ENCODE measurements around the gene ILF3.

The ILF3 gene

GRCh38 chr19:10699650-10700335 lies 45.6 kb downstream of the ILF3 start:
- no peak for DNase-seq (ENCODE audit: insufficient read length, low spot score)

GRCh38 chr19:10701955-10702525 lies 47.9 kb downstream of the ILF3 start:
- DNase-seq (ENCODE audit: insufficient read length, low spot score) = peak; percentile 65
- no peak for FAIRE-seq
- TF ChIP-seq CTCF (IDR thresholded peaks at IDR 0.05; ENCODE audit: insufficient read depth, missing control alignments) = peak; percentile 31

More at GRCh38 chr19:10699650-10700335, 45.6 kb downstream of the ILF3 start:
- no peak for FAIRE-seq
- TF ChIP-seq CTCF (IDR thresholded peaks at IDR 0.05; ENCODE audit: insufficient read depth, missing control alignments) = peak; percentile 52

GRCh38 chr19:10706990-10707389 lies 52.8 kb downstream of the ILF3 start:
- no peak for DNase-seq (ENCODE audit: insufficient read length, low spot score)
- TF ChIP-seq CTCF (IDR thresholded peaks at IDR 0.05; ENCODE audit: insufficient read depth, missing control alignments) = no peak
- no peak for FAIRE-seq

GRCh38 chr19:10707440-10707839 lies 53.3 kb downstream of the ILF3 start:
- DNase-seq (ENCODE audit: insufficient read length, low spot score) (no peak), FAIRE-seq (no peak)
- TF ChIP-seq CTCF (IDR thresholded peaks at IDR 0.05; ENCODE audit: insufficient read depth, missing control alignments) = no peak

GRCh38 chr19:10708291-10708690 lies 54.1 kb downstream of the ILF3 start:
- no peak for FAIRE-seq
- no peak for TF ChIP-seq CTCF (IDR thresholded peaks at IDR 0.05; ENCODE audit: insufficient read depth, missing control alignments)
- no peak for DNase-seq (ENCODE audit: insufficient read length, low spot score)

- TF ChIP-seq CTCF (IDR thresholded peaks at IDR 0.05; ENCODE audit: insufficient read depth, missing control alignments) = no peak
- FAIRE-seq (no peak), DNase-seq (ENCODE audit: insufficient read length, low spot score) (no peak)
These were observed 57.9 kb downstream of the ILF3 start for GRCh38 chr19:10712045-10712444.

- no peak for TF ChIP-seq CTCF (IDR thresholded peaks at IDR 0.05; ENCODE audit: insufficient read depth, missing control alignments)
- no peak for FAIRE-seq
These were observed 58.6 kb downstream of the ILF3 start for GRCh38 chr19:10712754-10713153.

More at GRCh38 chr19:10712754-10713153, 58.6 kb downstream of the ILF3 start:
- DNase-seq (ENCODE audit: insufficient read length, low spot score) = no peak

All from D721Med (cell line).